ENCODE results near the gene DCAF8.

The DCAF8 gene

GRCh38 chr1:160261556-160261892 is 825 bp downstream of the DCAF8 start:
- DNase-seq: peak; percentile 14

GRCh38 chr1:160260406-160261382 is 1.7 kb downstream of the DCAF8 start:
- no peak for DNase-seq

GRCh38 chr1:160258177-160258798 is 4.1 kb downstream of the DCAF8 start:
- DNase-seq: no peak

GRCh38 chr1:160257411-160258015 is 4.8 kb downstream of the DCAF8 start:
- DNase-seq: no peak

- no peak for DNase-seq
Observed at GRCh38 chr1:160256396-160257046, 5.8 kb downstream of the DCAF8 start.

DNA sequence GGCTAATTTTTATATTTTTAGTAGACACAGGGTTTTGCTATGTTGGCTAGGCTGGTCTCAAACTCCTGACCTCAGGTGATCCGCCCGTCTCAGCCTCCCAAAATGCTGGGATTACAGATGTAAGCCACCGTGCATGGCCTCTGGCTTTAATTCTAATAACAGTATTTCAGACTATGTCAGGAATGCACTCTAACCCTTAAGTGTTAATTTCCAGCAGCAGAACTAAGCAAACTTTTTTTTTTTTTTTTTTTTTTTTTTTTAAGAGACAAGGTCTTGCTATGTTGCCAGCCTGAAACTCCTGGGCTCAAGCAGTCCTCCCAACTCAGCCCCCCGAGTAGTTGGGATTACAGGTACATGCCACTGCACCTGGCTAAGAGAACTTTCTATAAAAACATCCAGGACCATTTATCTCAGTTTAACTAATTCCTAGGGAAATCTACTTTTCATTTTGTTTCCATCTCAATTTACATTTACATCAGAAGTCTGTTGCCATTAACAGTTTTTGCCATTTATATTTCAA is 6.5 kb downstream of the DCAF8 start:
- no peak for DNase-seq

DNA sequence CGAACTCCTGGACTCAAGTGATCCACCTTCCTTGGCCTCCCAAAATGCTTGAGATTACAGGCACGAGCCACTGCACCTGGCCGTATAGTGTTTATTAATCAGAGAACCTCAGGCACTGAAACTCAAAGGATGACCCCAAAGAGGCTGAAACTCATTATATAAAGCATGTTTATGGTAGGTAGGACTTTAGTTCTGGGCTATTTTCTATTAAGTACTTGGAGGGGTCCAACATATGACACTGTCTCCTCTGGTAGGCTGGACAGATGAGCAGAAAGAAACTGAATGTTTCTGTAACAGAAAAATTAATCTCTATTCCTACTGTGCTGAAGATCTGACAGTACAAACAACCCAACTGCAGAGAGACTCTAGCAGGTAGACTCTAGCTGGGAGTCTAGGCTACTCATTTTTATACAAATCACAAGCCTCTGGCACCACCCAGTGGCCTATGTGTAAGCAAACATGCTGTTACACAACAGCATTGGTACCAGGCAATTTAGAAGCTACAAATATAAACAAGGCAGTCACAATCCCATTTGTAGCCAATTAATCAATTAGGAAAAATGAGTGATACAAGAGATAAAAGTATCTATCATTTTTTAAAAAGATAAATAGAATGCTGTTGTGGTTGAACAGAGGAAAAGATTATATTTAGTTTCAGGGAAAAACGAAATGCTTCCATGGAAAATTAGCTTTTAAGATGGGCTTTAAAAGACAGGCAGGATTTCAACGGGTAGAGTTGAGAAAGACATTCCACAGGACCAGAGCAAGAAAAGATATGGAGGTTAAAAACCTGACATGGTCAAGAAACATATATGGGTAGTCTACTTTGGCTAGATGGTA is 10.4 kb downstream of the DCAF8 start:
- peak; percentile 24 for DNase-seq

DNA sequence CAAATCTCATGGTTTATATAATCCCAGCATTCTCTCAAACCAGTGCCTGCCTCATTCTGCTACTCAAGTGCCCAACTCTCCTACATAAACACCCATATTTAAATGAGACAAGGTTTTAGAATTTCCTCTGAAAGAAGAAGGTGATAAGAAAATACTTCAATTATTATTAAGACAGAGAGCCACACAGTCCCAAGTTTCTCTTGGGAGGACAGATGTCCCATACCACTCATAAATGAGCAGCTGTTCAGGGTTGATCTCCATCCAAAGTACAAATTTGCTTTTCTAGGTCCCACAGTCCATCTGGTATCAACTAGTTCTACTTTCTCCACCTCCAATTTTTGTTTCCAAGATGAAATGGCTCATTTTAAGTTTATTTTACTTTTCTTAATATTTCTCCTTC is 11.3 kb downstream of the DCAF8 start:
- no peak for DNase-seq

GRCh38 chr1:160247053-160247452 is 15.3 kb downstream of the DCAF8 start:
- DNase-seq: no peak

DNA sequence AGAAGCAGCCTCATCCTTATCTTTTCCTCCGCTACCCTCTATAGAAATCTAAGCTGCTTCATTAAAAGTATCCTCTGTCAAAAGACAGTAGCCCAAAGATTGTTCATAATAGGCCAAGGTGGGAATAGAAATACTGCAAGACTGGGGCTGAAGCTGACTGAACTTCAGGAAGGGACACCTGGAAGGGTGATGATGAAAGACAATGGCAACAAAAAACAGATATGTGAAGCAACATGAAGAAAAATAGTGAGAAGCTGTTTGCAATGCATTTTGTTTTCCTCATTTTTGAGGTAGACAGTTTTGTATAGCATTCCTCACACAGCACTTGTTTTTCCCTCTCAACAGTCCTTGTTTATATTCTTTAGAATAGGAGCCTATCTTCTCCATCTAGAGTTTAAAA is 16.9 kb downstream of the DCAF8 start:
- DNase-seq: no peak

DNA sequence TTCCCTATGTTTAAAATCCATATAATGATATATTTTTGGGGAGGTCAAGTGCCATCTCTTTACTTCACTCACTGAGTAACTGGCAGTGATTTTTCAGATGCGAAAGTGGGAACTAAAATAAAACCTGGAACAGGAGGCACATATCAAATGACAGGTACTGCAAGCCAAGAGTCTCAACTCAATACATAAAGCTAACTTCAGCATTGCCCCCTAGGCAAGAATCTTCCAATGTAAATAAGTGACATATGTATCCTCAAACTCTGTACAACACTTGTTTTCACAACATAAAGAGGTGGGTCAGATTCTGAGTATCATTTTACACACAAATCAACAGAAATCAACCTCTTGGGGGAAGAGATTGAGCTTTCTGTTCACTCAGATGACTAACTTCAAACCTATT is 18.1 kb downstream of the DCAF8 start:
- no peak for DNase-seq

- no peak for DNase-seq
Observed at GRCh38 chr1:160243767-160244166, 18.6 kb downstream of the DCAF8 start.

DNA sequence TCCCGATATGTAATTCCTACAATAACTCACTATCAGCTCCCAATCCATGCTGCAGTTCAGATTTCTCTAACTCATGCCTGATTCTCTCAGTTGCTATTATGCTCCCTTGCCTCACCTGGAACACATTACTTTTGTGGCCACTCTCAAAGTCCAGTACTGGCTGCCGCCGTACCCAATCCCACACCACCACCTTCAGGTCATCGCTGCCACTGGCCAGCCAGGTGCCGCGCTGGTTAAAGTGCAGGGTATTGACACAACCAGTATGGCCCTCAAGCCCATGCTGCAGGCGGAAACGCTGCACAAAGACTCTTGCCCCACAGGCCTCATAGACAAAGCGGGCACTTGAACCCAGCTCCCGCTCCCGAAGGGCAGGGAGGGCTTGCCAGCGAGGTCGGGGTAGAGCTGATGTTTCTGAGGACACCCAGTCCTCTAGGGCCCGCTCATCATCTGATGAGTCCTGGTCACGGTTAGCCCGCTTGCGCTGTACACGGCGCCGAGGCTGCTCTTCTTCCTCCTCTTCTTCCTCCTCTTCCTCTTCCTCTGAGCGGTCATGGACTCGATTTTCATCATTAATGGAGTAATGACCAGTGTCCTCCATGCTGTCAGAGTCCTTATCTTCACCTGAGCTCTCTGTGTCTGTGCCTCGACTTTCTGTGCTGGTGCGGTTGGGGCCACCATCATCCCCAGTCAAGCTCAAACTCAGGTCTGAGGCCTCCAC is 22.6 kb downstream of the DCAF8 start:
- no peak for DNase-seq

GRCh38 chr1:160238408-160238807 is 23.9 kb downstream of the DCAF8 start:
- DNase-seq: no peak

GRCh38 chr1:160237558-160237957 is 24.8 kb downstream of the DCAF8 start:
- DNase-seq: no peak

GRCh38 chr1:160236806-160237205 is 25.5 kb downstream of the DCAF8 start:
- DNase-seq: no peak

- no peak for DNase-seq
Observed at GRCh38 chr1:160232911-160233310, 29.4 kb downstream of the DCAF8 start.

- no peak for DNase-seq
Observed at GRCh38 chr1:160228431-160228830, 33.9 kb downstream of the DCAF8 start.

- no peak for DNase-seq
Observed at GRCh38 chr1:160227561-160227960, 34.8 kb downstream of the DCAF8 start.

DNA sequence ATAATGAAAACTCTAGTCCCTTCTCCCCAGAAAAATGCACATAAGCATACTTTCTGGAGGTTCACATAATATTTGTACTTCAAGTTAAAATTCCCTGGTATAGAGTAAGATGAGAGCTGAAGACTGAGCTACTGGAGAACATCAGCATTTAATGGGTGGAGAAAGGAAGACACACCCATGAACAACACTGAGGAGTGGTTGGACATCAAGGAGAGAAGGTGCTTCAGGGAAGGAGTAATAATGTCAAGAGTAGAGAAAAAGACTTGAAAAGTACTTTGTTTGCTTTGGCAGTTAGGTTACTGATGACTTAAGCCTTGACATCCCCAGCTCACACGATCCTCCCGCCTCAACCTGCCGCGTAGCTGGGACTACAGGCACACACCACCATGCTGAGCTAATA is 35.3 kb downstream of the DCAF8 start:
- DNase-seq: no peak

- DNase-seq: no peak
Observed at GRCh38 chr1:160226623-160227022, 35.7 kb downstream of the DCAF8 start.

GRCh38 chr1:160225345-160225744 is 37.0 kb downstream of the DCAF8 start:
- no peak for DNase-seq

Data from NCI-H1048 (cell line).